ENCODE measurements around the gene N4BP2L1. TPM values are rescaled to one million over a fixed set of nuclear protein-coding genes. Genes with fewer than 3 reads are reported as not detected.

N4BP2L1 gene
- polyA plus RNA-seq, 1 experiment, result 0.43 TPM

- Histone ChIP-seq H3K4me3 (ENCODE audit: low read depth, low read length) (no peak overlapping the region), H3K36me3 (ENCODE audit: control insufficient read depth, insufficient read depth, low read length) (no peaks in the 10 kb centered on the region), H3K27me3 (ENCODE audit: control insufficient read depth, insufficient read depth, low read length) (no peaks in the 10 kb centered on the region)
- ChIA-PET CTCF (interaction anchor here (1.2 kb wide), 1 partner anchor 16 kb away, joined by 3 read pairs; no protein-coding TSS in a partner anchor), POLR2A (no interaction called here)
- TF ChIP-seq CTCF (IDR thresholded peaks at IDR 0.05; ENCODE audit: insufficient read depth, low read depth, low read length), result no peak
- DNase-seq (ENCODE audit: low read depth), result no peak
Observed at GRCh38 chr13:32454886-32455593, 27.1 kb upstream of the N4BP2L1 start.

- TF ChIP-seq CTCF (IDR thresholded peaks at IDR 0.05; ENCODE audit: insufficient read depth, low read depth, low read length), result no peak
- Histone ChIP-seq H3K27me3 (ENCODE audit: control insufficient read depth, insufficient read depth, low read length) (no peaks in the 10 kb centered on the region), H3K36me3 (ENCODE audit: control insufficient read depth, insufficient read depth, low read length) (no peaks in the 10 kb centered on the region), H3K4me3 (ENCODE audit: low read depth, low read length) (no peak overlapping the region)
- DNase-seq (ENCODE audit: low read depth), result no peak
- ChIA-PET POLR2A (no interaction called here), CTCF (interaction anchor here (1.2 to 1.4 kb wide), 4 partner anchors 8 to 17 kb away, joined by 3 to 4 read pairs (median 4); no protein-coding TSS in a partner anchor)
Observed at GRCh38 chr13:32453981-32454380, 26.1 kb upstream of the N4BP2L1 start.

- Histone ChIP-seq H3K27me3 (ENCODE audit: control insufficient read depth, insufficient read depth, low read length) (no peaks in the 10 kb centered on the region), H3K36me3 (ENCODE audit: control insufficient read depth, insufficient read depth, low read length) (no peaks in the 10 kb centered on the region), H3K4me3 (ENCODE audit: low read depth, low read length) (no peak overlapping the region)
- no peak for DNase-seq (ENCODE audit: low read depth)
- TF ChIP-seq CTCF (IDR thresholded peaks at IDR 0.05; ENCODE audit: insufficient read depth, low read depth, low read length), result no peak
- ChIA-PET POLR2A (no interaction called here), CTCF (interaction anchor here (0.8 to 1.0 kb wide), 2 partner anchors 10 to 22 kb away, joined by 3 read pairs; no protein-coding TSS in a partner anchor)
Observed at GRCh38 chr13:32448972-32449371, 21.0 kb upstream of the N4BP2L1 start.

GRCh38 chr13:32447894-32448623 is 20.1 kb upstream of the N4BP2L1 start:
- ChIA-PET POLR2A (no interaction called here), CTCF (interaction anchor here (0.8 to 1.0 kb wide), 2 partner anchors 9 to 23 kb away, joined by 3 read pairs; no protein-coding TSS in a partner anchor)
- no peak for TF ChIP-seq CTCF (IDR thresholded peaks at IDR 0.05; ENCODE audit: insufficient read depth, low read depth, low read length)
- no peak overlapping the region for H3K4me3 ChIP-seq (ENCODE audit: low read depth, low read length)
- H3K27me3 ChIP-seq (ENCODE audit: control insufficient read depth, insufficient read depth, low read length), result no peaks in the 10 kb centered on the region
- no peaks in the 10 kb centered on the region for H3K36me3 ChIP-seq (ENCODE audit: control insufficient read depth, insufficient read depth, low read length)
- DNase-seq (ENCODE audit: low read depth), result no peak

- no peak for TF ChIP-seq CTCF (IDR thresholded peaks at IDR 0.05; ENCODE audit: insufficient read depth, low read depth, low read length)
Observed at GRCh38 chr13:32446773-32447465, 19.0 kb upstream of the N4BP2L1 start.

More at GRCh38 chr13:32446773-32447465, 19.0 kb upstream of the N4BP2L1 start:
- Histone ChIP-seq H3K27me3 (ENCODE audit: control insufficient read depth, insufficient read depth, low read length) (no peaks in the 10 kb centered on the region), H3K4me3 (ENCODE audit: low read depth, low read length) (no peak overlapping the region), H3K36me3 (ENCODE audit: control insufficient read depth, insufficient read depth, low read length) (no peaks in the 10 kb centered on the region)
- ChIA-PET CTCF (no interaction called here), POLR2A (no interaction called here)
- no peak for DNase-seq (ENCODE audit: low read depth)
